ENCODE measurements around the gene UBL3.
A peak's percentile ranks its signal among the peaks of the same experiment; 100 is the strongest.

The UBL3 gene

GRCh38 chr13:29878101-29878500 is 27.7 kb upstream of the UBL3 start:
- Histone ChIP-seq H3K4me1 (ENCODE audit: insufficient read depth, low read length) (peaks cover 9% of the 10 kb centered on the region), H3K36me3 (ENCODE audit: insufficient read depth, low read length) (no peaks in the 10 kb centered on the region), H3K27me3 (ENCODE audit: insufficient read depth, low read length) (no peaks in the 10 kb centered on the region), H3K9me3 (ENCODE audit: low read length) (no peaks in the 10 kb centered on the region), H2AFZ (ENCODE audit: low read depth, low read length) (no peak overlapping the region), H3K4me3 (ENCODE audit: low read length) (no peak overlapping the region)

GRCh38 chr13:29877456-29878078 is 27.1 kb upstream of the UBL3 start:
- Histone ChIP-seq H3K36me3 (ENCODE audit: insufficient read depth, low read length) (no peaks in the 10 kb centered on the region), H3K27me3 (ENCODE audit: insufficient read depth, low read length) (no peaks in the 10 kb centered on the region), H3K9me3 (ENCODE audit: low read length) (no peaks in the 10 kb centered on the region), H3K4me3 (ENCODE audit: low read length) (no peak overlapping the region), H3K4me1 (ENCODE audit: insufficient read depth, low read length) (peaks cover 9% of the 10 kb centered on the region), H2AFZ (ENCODE audit: low read depth, low read length) (no peak overlapping the region)

- Histone ChIP-seq H2AFZ (ENCODE audit: low read depth, low read length) (peak overlapping the region; percentile 76), H3K9me3 (ENCODE audit: low read length) (no peaks in the 10 kb centered on the region), H3K36me3 (ENCODE audit: insufficient read depth, low read length) (no peaks in the 10 kb centered on the region), H3K27me3 (ENCODE audit: insufficient read depth, low read length) (no peaks in the 10 kb centered on the region), H3K4me1 (ENCODE audit: insufficient read depth, low read length) (peaks cover 9% of the 10 kb centered on the region), H3K4me3 (ENCODE audit: low read length) (no peak overlapping the region)
Measured at GRCh38 chr13:29875646-29876045, 25.2 kb upstream of the UBL3 start.

- Histone ChIP-seq H3K36me3 (ENCODE audit: insufficient read depth, low read length) (no peaks in the 10 kb centered on the region), H3K27me3 (ENCODE audit: insufficient read depth, low read length) (peaks cover 2% of the 10 kb centered on the region), H3K4me1 (ENCODE audit: insufficient read depth, low read length) (no peaks in the 10 kb centered on the region), H2AFZ (ENCODE audit: low read depth, low read length) (no peak overlapping the region), H3K9me3 (ENCODE audit: low read length) (no peaks in the 10 kb centered on the region), H3K4me3 (ENCODE audit: low read length) (no peak overlapping the region)
Measured at GRCh38 chr13:29868581-29868980, 18.2 kb upstream of the UBL3 start.

GRCh38 chr13:29865934-29866333 is 15.5 kb upstream of the UBL3 start:
- Histone ChIP-seq H3K4me1 (ENCODE audit: insufficient read depth, low read length) (no peaks in the 10 kb centered on the region), H3K9me3 (ENCODE audit: low read length) (no peaks in the 10 kb centered on the region), H3K4me3 (ENCODE audit: low read length) (no peak overlapping the region), H3K27me3 (ENCODE audit: insufficient read depth, low read length) (peaks cover 2% of the 10 kb centered on the region), H2AFZ (ENCODE audit: low read depth, low read length) (no peak overlapping the region), H3K36me3 (ENCODE audit: insufficient read depth, low read length) (no peaks in the 10 kb centered on the region)

- H3K27me3 ChIP-seq (ENCODE audit: insufficient read depth, low read length), result peaks cover 2% of the 10 kb centered on the region
- H3K4me3 ChIP-seq (ENCODE audit: low read length), result no peak overlapping the region
- no peaks in the 10 kb centered on the region for H3K4me1 ChIP-seq (ENCODE audit: insufficient read depth, low read length)
- H3K9me3 ChIP-seq (ENCODE audit: low read length), result no peaks in the 10 kb centered on the region
- no peaks in the 10 kb centered on the region for H3K36me3 ChIP-seq (ENCODE audit: insufficient read depth, low read length)
- H2AFZ ChIP-seq (ENCODE audit: low read depth, low read length), result no peak overlapping the region
Measured at GRCh38 chr13:29861694-29862110, 11.3 kb upstream of the UBL3 start.

GRCh38 chr13:29859971-29860370 is 9.6 kb upstream of the UBL3 start:
- Histone ChIP-seq H3K9me3 (ENCODE audit: low read length) (no peaks in the 10 kb centered on the region), H3K36me3 (ENCODE audit: insufficient read depth, low read length) (no peaks in the 10 kb centered on the region), H3K4me3 (ENCODE audit: low read length) (no peak overlapping the region), H3K27me3 (ENCODE audit: insufficient read depth, low read length) (no peaks in the 10 kb centered on the region), H3K4me1 (ENCODE audit: insufficient read depth, low read length) (no peaks in the 10 kb centered on the region), H2AFZ (ENCODE audit: low read depth, low read length) (no peak overlapping the region)

GRCh38 chr13:29858667-29859066 is 8.2 kb upstream of the UBL3 start:
- no peaks in the 10 kb centered on the region for H3K9me3 ChIP-seq (ENCODE audit: low read length)
- no peak overlapping the region for H2AFZ ChIP-seq (ENCODE audit: low read depth, low read length)
- no peaks in the 10 kb centered on the region for H3K36me3 ChIP-seq (ENCODE audit: insufficient read depth, low read length)
- no peaks in the 10 kb centered on the region for H3K4me1 ChIP-seq (ENCODE audit: insufficient read depth, low read length)
- no peak overlapping the region for H3K4me3 ChIP-seq (ENCODE audit: low read length)
- H3K27me3 ChIP-seq (ENCODE audit: insufficient read depth, low read length), result no peaks in the 10 kb centered on the region

GRCh38 chr13:29858231-29858630 is 7.8 kb upstream of the UBL3 start:
- no peaks in the 10 kb centered on the region for H3K27me3 ChIP-seq (ENCODE audit: insufficient read depth, low read length)
- no peak overlapping the region for H3K4me3 ChIP-seq (ENCODE audit: low read length)

GRCh38 chr13:29857085-29857484 is 6.7 kb upstream of the UBL3 start:
- H3K9me3 ChIP-seq (ENCODE audit: low read length), result no peaks in the 10 kb centered on the region
- no peaks in the 10 kb centered on the region for H3K4me1 ChIP-seq (ENCODE audit: insufficient read depth, low read length)
- H3K4me3 ChIP-seq (ENCODE audit: low read length), result no peak overlapping the region
- no peaks in the 10 kb centered on the region for H3K36me3 ChIP-seq (ENCODE audit: insufficient read depth, low read length)
- H3K27me3 ChIP-seq (ENCODE audit: insufficient read depth, low read length), result no peaks in the 10 kb centered on the region
- H2AFZ ChIP-seq (ENCODE audit: low read depth, low read length), result no peak overlapping the region

More at GRCh38 chr13:29858231-29858630, 7.8 kb upstream of the UBL3 start:
- H3K9me3 ChIP-seq (ENCODE audit: low read length), result no peaks in the 10 kb centered on the region
- H3K4me1 ChIP-seq (ENCODE audit: insufficient read depth, low read length), result no peaks in the 10 kb centered on the region
- H3K36me3 ChIP-seq (ENCODE audit: insufficient read depth, low read length), result no peaks in the 10 kb centered on the region
- H2AFZ ChIP-seq (ENCODE audit: low read depth, low read length), result no peak overlapping the region

GRCh38 chr13:29856426-29856825 is 6.0 kb upstream of the UBL3 start:
- Histone ChIP-seq H3K9me3 (ENCODE audit: low read length) (no peaks in the 10 kb centered on the region), H3K36me3 (ENCODE audit: insufficient read depth, low read length) (no peaks in the 10 kb centered on the region)

GRCh38 chr13:29855784-29856183 is 5.4 kb upstream of the UBL3 start:
- H3K27me3 ChIP-seq (ENCODE audit: insufficient read depth, low read length), result no peaks in the 10 kb centered on the region
- no peaks in the 10 kb centered on the region for H3K9me3 ChIP-seq (ENCODE audit: low read length)
- H3K4me3 ChIP-seq (ENCODE audit: low read length), result no peak overlapping the region
- H3K36me3 ChIP-seq (ENCODE audit: insufficient read depth, low read length), result no peaks in the 10 kb centered on the region
- H2AFZ ChIP-seq (ENCODE audit: low read depth, low read length), result no peak overlapping the region
- peaks cover 2% of the 10 kb centered on the region for H3K4me1 ChIP-seq (ENCODE audit: insufficient read depth, low read length)

More at GRCh38 chr13:29856426-29856825, 6.0 kb upstream of the UBL3 start:
- Histone ChIP-seq H2AFZ (ENCODE audit: low read depth, low read length) (no peak overlapping the region), H3K4me3 (ENCODE audit: low read length) (no peak overlapping the region), H3K4me1 (ENCODE audit: insufficient read depth, low read length) (no peaks in the 10 kb centered on the region), H3K27me3 (ENCODE audit: insufficient read depth, low read length) (no peaks in the 10 kb centered on the region)

GRCh38 chr13:29855009-29855408 is 4.6 kb upstream of the UBL3 start:
- no peaks in the 10 kb centered on the region for H3K36me3 ChIP-seq (ENCODE audit: insufficient read depth, low read length)
- H3K27me3 ChIP-seq (ENCODE audit: insufficient read depth, low read length), result no peaks in the 10 kb centered on the region
- H3K4me3 ChIP-seq (ENCODE audit: low read length), result no peak overlapping the region
- H2AFZ ChIP-seq (ENCODE audit: low read depth, low read length), result no peak overlapping the region
- peaks cover 3% of the 10 kb centered on the region for H3K4me1 ChIP-seq (ENCODE audit: insufficient read depth, low read length)
- no peaks in the 10 kb centered on the region for H3K9me3 ChIP-seq (ENCODE audit: low read length)

- H3K27me3 ChIP-seq (ENCODE audit: insufficient read depth, low read length), result no peaks in the 10 kb centered on the region
- no peak overlapping the region for H2AFZ ChIP-seq (ENCODE audit: low read depth, low read length)
- H3K36me3 ChIP-seq (ENCODE audit: insufficient read depth, low read length), result no peaks in the 10 kb centered on the region
- peaks cover 3% of the 10 kb centered on the region for H3K4me1 ChIP-seq (ENCODE audit: insufficient read depth, low read length)
- H3K4me3 ChIP-seq (ENCODE audit: low read length), result no peak overlapping the region
- H3K9me3 ChIP-seq (ENCODE audit: low read length), result no peaks in the 10 kb centered on the region
Measured at GRCh38 chr13:29853131-29853530, 2.7 kb upstream of the UBL3 start.
